B cell (primary cell): ENCODE results near the gene RAI1.

Experiments used
- CTCF ChIP-seq: fragments of 200-600 bp; IDR thresholded peaks from one replicate; pipeline ENCODE4 v1.8.0; 2022; ENCODE audit warnings: antibody characterized with exemption, mild to moderate bottlenecking
- EZH2 ChIP-seq: IDR thresholded peaks from 2 replicates; pipeline ENCODE4 v1.6.1; 2012; ENCODE audit warnings: borderline replicate concordance, low read depth, mild to moderate bottlenecking, moderate library complexity, low read length; ENCODE audit not compliant: insufficient read depth, poor library complexity, severe bottlenecking

- no peak for TF ChIP-seq CTCF
- TF ChIP-seq EZH2 = no peak
These were observed 134.4 kb downstream of the RAI1 start for GRCh38 chr17:17815436-17816200.
